NCI-H1048 (cell line): ENCODE results near the gene CAT.

Experiments used
- DNase-seq: peaks from one replicate; lab custom pipeline; 2025; lab: John Stamatoyannopoulos, UW

The CAT gene

DNA sequence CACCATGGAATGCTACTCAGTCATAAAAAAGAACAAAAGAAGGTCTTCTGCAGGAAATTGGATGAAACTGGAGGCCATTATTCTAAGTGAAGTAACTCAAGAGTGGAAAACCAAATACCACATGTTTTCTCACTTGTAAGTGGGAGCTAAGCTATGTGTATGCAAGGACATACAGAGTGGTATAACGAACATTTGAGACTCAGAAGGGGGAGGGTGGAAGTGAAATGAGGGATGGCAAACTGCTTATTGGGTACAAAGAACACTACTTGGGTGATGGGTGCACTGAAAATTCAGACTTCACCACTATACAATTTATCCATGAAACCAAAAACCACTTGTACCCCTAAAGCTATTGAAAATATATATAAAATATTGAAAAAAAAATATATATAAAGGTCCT is 13.4 kb upstream of the CAT start:
- no peak for DNase-seq

GRCh38 chr11:34425867-34426266 is 12.9 kb upstream of the CAT start:
- DNase-seq = no peak

DNA sequence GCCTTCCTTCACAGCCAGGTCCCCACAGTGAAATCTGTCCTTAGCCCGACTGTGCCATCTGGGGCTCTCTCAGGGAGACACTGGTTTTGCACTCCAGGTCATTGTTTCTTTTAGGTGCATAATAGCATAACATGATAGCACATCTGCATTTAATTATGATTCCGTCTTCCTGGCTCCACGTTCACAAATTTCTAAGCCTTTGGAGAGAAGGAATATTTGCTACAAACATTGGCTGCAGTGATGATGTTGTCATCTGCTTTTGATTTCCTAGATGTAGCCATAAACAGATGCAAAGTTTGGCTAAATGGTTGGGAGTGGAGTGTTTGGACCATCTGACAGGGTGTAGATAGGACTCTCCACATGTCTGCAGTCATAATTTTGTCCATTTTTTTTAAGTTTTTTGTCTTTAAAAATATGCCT is 12.0 kb upstream of the CAT start:
- DNase-seq = no peak

DNA sequence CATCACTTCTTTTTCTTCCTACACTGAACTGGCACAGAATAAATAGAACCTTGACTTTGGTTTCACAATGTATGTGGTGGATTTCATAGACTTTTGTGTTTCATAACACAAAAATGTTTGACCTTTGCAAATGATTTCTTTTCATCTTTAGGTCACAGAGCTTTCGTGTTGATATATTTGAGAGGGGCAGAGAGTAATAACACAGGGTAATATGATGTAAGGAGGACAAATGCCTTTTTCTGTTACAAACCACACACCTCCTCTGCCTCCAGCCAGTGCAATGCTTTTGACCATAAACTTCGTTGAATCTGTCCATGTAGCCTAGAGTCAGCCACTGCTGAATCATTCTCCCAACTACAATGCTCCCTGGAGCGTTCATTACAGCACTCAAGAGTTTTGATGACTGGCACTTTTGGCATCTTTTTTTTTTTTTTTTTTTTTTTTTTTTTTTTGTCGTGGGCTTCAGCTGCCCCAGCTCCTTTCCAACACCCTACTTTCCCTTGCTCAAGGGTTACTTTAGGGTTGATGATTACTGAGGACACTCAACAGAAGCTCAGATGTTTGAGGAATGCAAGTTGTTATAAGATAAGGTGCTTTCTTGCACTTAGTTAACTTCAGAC is 11.4 kb upstream of the CAT start:
- no peak for DNase-seq

DNA sequence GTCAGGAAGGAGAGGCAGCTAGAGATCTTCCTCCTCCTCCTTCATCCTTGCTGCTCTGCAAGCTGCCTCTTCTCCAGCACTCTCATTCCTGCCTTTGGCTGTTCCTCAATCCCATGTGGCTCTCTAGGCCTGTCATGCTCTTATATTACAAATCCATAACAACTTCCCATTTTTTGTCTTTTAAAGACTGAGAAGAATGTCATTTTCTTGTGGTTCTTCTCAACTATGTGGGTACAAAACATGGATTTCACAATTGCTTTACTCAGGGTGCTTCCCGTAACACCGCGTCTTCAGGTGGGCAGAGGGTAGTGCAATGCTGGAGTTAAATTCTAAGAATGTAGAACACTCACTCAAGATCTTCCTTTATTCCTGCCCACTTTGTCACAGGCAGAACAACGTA is 6.8 kb upstream of the CAT start:
- no peak for DNase-seq

- DNase-seq = no peak
These were observed 5.9 kb upstream of the CAT start for GRCh38 chr11:34432822-34433221.

DNA sequence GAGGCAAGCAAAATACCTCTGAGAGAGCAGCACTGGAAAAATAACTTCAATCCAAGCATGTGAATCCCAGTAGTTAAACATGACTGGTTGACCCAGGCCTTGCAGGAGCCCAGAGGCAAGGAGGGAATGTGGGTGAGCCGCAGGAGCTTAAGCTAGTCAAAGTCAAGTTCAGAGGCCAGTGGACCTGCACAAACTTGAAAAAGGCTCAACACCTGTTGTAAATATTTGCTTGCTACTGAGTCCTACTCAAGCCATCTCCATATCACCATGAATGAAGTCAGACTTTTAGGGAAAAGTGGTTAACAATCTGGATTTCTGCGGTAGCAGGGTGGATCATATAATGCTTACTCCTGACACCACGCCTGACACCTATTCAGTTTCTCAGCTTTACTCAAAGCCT is 4.8 kb upstream of the CAT start:
- no peak for DNase-seq

DNA sequence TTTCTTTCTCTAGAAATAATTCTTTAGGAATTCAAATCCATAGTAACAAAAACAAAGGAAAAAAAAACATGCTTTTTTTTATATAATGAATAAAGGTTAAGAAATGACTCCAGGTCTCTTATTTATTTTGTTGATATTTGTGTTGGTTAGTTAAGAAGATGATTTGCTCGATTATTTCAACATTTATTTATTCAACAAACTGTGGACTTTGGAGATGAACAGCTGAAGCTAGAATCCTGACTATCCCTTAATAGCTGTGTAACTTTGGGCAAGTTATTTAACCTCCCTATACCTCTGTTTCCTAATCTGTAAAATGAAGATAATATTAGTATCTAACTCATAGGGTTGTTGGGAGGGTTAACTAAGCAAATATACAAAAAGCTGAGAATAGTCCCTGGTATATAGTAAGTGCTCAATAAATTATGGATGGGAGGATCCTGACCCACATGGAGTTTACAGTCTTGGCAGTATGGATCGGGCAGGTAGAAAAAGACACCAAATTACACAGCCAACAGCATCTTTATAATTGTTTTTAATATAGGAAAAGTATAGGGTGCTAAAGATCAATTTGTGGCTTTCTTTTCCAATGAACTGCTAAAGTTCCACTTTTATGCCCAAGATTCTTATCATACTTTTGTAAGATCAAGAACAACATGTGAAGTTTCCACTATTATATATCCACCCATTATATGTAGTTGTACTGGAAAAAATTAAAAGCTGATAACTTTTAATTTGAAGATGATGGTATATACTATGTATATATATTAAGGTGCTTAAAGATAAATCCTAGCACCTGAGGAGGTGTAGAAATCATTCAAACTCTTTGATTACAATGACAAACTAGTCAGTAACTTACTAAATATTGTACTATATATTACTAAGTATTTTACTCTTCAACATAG is 1.3 kb upstream of the CAT start:
- no peak for DNase-seq

DNA sequence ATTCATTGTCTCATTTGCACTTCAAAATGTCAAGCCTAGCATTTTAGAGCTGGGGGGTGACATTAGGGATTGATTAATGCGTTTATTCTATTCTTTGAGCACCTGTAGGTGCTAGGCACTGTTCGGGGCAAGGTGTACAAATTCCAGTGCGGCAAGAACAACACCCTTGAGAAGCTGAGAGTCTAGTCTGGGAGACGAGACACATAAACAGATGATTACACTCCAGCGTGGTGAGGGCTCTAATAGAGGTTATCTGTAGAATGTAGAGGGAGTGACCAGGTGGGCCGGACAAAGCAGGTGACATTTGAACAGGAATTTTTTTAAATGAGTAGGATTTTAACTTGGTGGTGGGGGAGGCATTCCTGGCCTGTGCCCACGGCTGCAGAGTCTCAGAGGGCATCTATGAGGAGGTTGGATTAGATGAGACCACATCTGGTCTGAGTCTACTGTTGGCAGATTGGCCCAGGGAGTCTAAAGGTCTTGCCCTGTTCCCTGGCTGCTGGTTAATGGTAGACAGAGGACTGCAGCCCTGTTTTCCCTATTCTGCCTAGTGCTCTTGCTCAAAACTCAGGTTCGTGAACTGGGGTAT is 970 bp downstream of the CAT start:
- DNase-seq = no peak

GRCh38 chr11:34441814-34442213 is 3.1 kb downstream of the CAT start:
- no peak for DNase-seq

DNA sequence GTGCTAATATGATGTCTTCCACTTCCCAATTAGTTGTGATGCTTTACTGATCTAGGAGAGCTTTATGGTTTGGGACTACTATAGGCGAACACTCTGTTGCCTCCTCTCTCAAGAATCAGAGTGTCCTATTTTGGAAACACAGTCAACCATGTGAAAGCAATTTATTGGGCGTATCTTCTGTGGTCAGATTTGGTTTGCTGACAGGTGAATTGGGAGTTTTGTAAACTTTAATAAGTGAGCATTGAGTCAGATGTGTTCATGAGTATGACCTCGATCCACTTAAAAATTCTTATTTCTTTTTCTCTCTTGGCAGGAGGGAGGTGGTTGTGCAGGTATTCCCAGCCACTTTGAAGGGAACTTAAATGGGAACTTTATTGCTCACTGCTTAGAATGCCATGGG is 4.4 kb downstream of the CAT start:
- no peak for DNase-seq

DNA sequence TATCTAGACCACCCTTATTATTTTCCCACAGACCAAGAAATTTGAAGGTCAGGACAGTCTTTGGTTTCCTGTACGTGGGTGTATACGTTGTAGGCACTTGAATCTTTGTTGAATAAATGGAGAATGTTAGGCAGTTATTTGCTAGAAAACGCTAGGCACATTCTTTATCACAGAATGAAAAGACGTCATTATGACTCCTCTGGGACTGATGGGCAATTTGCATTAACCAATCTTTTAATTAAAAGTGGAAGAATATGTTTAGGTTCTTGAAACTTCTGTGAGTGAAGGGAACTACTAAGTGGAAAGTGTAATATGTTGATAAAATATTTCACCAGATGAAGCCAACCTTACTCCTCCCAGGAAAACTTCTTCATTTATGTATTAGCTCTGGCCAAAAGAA is 5.7 kb downstream of the CAT start:
- DNase-seq = no peak

GRCh38 chr11:34445956-34446355 is 7.2 kb downstream of the CAT start:
- DNase-seq = no peak

- no peak for DNase-seq
These were observed 7.7 kb downstream of the CAT start for GRCh38 chr11:34446386-34446785.

- no peak for DNase-seq
These were observed 8.3 kb downstream of the CAT start for GRCh38 chr11:34447044-34447443.

GRCh38 chr11:34448223-34448994 is 9.7 kb downstream of the CAT start:
- no peak for DNase-seq

DNA sequence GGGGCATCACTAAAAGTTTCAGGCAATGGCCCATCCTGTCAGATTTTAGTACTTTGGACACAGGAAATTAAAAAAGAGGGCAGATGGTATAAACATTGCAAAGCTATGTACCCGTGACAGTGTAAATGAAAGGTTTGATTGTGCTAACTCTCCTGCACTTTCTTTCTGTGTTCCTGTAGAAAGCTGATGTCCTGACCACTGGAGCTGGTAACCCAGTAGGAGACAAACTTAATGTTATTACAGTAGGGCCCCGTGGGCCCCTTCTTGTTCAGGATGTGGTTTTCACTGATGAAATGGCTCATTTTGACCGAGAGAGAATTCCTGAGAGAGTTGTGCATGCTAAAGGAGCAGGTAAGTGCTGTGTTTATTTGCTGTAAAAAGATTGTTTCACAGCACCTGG is 10.3 kb downstream of the CAT start:
- no peak for DNase-seq

DNA sequence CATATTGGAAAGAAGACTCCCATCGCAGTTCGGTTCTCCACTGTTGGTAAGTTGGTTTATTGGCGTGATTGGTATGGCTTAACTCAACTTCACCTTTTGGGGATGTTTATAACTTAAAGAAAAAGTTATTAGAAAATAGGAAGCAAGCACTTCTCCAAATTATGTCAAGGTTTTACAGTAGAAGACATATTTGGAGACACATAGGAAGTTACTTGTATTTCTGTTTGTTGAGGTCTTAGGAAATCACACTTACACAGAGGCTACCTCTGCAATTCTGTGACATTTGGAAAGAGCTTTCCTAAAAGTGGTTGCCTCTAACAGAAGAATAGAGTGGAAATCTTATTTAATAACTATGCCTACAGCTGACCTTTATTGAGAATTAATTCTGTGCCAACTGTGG is 12.3 kb downstream of the CAT start:
- no peak for DNase-seq

DNA sequence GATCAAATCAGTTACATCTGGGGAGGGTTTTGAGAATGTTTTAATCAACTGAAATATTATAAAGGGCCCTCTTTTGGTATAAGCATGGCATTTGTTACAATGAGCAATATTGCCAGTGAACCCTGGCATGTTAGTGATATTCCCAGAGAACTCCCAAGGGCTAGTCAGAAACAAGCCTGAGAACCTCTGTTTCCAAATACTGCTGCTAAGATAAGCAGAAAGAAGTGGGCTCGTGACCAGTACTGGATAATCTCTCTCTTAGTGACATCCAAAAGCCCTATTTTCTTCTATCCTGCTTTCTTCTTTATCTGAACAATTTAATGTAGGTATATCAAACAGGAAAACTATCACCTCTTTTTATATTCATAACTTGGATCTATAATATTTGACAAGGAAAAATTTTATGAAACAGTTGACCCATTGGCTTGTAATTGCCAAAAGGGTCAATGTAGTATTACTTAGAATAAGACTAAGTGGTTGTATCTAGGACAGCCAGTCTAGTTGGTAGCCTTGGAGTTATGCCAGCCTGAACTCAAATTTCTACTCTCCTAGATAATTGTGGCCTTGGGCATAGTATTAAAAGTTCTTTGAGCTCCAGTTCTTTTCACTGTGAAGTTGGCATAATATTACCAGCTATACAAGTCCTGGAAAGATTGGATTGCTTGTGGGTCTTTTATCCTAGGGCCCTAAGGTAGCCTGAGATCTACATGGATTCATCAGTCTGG is 15.7 kb downstream of the CAT start:
- no peak for DNase-seq

DNA sequence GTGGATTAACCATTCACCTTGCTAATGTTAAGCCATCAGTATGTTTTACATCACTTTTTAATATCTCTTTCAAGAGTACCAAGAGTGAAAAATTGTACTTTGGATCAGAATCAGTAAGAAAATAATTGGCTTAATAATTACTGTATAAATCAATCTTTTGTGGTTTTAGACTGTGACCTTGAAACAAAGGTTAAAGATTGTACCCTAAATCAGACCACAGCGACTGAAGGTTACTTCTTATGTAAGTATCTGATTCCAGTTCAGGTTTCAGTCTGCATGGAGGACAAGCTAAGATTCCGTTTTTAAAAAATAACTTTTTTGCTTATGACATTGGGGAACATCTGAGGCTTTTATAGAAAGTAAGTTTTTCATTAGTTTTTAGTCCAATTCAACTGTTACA is 18.9 kb downstream of the CAT start:
- DNase-seq = no peak

DNA sequence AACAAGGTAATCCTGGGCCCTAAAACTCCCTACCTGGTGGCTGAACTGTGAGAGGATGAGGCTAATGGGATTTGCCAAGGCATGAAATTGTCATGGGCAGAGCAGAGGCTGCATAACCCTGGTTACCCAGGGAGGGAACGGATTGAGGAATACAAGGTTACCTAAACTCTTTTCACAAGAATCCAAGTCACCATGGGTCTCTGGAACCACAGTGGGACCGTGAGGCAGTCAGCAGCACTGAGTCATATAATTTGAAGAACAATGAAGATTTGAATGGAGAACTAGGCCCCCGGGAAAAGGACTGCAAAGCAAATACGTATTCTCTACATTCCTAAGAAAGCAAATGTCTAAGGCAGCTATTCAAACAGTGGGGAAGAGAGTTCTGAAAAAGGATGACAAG is 19.8 kb downstream of the CAT start:
- no peak for DNase-seq
